GM21360 (cell line): Measurements from ENCODE around the gene USP36.
A peak's percentile ranks its signal among the peaks of the same experiment; 100 is the strongest.
"Not testable (repeated sequence)": the region's sequence is repeated elsewhere in the genome, so short reads cannot be mapped to it uniquely, and the experiment has no call there.

ENCODE experiments used
- ATAC-seq: cut with Tn5 transposase; IDR thresholded peaks from one replicate; pipeline ENCODE4 v1.9.1; 2021; ENCODE audit warnings: mild to moderate bottlenecking, moderate library complexity; ENCODE audit not compliant: unreplicated experiment

Gene USP36

DNA sequence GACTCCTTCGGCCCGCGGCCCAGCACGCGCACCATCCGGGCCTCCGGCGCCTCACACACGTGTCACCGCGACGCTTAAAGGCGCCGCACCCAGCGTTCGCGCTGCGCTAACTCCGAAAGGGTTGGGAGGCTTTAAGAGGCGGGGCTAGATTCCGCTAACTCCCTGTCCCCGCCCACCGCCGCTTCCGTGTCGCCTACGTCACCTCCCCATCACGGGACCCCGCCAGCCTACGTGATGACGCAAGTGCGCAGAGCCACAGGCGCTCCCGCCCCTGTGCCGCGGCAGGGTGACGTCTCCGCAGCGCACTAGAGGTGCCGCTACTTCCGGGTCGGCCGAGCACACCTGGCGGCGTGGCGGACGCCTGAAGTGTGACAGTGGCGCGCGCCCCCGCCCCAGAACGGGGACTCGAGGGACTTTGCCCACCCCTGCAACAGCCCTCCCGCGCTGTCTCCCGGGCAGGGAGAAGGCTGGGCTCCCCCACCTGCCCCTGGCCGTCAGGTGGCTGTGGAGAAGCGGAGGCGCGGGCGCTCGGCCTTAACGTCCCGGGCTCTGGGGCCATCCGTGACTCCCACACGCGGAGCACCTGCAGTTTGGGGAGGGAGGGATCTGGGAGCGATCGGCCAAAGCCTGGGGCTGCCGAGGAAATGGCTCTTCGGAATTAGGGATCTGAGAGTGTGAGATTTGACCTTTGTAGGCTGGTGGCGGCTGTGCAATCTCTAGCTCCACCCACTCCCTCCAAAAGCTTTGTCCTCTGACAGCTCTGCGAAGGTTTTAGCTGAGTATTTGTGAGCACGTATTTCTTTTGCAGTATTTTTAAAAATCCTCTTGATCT is at the start of gene USP36:
USP36 (minus strand) TSS at position 35 of the 832 bp plus-strand sequence. CDS start 4,451 bp downstream, outside the sequence.
- ATAC-seq: peak; percentile 79

DNA sequence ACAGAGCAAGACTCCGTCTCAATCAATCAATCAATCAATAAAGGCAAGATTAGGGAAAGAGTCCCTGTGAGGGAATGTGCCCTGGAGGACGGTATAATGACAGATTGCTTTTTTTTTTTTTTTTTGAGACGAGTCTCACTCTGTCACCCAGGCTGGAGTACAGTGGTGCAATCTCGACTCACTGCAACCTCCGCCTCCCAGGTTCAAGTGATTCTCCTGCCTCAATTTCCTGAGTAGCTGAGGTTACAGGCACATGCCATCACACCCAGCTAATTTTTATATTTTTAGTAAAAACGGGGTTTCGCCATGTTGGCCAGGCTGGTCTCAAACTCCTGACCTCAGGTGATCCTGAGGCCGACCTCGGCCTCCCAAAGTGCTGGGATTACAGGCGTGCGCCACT is 49.5 kb upstream of the USP36 start:
- not testable (repeated sequence) for ATAC-seq

DNA sequence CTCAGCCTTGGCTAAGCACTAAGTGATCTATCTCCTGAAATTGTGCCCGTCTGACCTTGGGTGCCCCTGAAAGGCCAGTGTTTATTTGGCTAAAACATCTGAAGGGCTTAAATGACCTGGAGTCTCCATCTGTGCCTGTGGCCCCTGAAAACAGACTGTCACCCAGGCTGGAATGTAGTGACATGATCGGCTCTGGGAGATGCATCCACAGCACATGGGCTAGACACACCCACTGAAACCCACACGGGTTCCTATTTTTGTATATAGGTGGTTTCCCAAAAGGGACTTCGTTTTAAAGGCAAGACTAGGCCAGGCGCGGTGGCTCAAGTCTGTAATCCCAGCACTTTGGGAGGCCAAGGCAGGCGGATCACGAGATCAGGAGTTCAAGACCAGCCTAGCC is 48.9 kb upstream of the USP36 start:
- ATAC-seq: no peak

DNA sequence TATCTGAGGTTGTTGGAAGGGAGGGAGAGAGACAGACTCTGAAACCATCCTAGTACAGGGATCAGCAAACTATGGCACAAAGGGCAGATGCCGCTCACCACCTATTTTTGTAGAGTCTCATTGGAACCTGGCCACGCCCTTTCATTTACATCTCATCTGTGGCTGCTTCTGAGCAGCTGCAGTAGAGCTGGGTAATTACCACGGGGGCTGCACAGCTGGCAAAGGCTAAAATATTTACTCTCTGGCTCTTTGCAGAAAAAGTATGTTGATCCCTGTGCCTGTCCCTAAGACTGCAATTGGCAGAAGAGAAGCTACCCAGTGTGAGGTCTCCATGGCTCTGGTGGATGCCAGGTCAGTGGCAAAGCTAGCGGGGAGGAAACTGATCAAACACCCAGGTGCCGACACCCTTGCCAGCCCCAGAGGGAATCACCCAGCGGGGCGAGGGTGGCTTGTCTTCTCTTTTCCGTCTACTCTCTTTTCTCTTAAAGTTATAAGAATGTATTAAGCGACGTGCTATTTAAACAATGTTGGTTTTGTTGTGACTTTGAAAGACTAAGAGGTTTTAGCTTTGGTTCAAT is 48.4 kb upstream of the USP36 start:
- ATAC-seq: no peak

DNA sequence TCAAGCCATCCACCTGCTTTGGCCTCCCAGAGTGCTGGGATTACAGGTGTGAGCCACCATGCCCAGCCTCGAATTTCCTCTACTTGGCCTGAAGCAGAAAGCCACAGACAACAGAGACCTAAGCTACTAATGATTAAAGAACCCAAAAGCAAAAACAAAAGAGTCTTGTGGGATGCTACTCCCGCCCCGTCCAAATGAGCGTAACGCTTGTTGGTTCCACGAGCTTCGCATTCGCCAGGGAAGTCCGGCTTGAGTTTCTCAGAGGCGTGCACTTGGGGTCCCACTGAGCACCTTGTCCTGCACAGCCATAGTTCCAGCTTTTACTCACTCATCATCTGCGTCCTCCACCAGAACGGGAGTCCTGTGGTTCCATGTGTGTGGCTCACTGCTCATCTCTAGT is 46.3 kb upstream of the USP36 start:
- no peak for ATAC-seq

DNA sequence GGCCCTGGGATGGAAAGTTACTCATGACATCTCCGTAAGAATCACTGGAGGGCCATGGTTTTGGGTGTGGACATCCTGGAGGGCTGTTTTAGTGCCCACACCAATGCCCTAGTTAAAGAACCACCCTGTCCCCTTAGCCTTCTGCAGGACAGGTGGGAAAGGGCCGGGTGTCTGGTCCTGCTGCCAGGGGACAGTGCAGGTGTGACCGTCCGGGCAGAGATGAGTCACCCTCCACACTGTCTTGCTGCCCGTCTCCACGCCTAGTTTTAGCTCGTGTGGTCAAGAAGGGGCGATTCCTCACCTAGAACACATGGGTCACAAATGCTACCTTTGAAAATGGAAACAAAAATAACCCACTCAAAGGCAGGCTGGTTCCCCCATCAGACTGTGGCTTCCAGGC is 45.3 kb upstream of the USP36 start:
- no peak for ATAC-seq

DNA sequence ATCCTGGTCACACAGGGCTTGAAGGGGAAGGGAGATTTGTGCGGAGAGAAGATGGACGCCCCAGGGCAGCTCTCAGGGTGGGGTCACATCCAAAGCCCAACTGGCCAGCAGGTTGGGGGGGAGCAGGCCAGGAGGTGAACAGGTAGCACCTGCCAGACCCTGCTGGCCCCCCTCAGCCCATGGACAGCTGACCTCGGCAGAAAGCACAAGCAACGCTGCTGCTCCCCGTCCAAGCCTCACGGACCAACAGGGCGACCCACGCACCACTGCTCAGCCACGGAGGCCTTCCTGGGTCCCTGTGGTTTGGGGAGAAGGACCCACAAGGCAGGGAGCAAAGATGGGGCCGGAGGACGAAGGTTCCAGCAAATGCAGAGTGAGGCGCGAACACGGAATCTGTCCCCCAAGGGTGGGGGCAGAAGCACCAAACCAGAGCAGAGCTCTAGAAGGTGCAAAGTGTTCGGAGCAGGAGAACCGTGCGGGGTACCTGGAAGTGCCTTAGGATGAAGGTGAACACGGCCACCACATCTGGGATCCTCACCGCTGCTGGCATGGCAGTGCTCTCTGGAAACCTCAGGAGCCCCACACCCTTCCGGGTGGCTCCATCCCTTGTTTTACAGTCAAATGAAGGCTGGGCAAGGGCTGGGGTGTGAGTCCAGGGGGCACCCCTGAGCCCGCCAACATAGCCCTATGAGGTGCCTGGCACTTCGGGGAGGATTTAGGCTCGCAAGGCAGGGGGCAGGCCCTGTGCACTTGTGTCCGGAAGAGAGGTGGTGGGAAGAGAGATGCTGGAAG is 44.5 kb upstream of the USP36 start:
- no peak for ATAC-seq

DNA sequence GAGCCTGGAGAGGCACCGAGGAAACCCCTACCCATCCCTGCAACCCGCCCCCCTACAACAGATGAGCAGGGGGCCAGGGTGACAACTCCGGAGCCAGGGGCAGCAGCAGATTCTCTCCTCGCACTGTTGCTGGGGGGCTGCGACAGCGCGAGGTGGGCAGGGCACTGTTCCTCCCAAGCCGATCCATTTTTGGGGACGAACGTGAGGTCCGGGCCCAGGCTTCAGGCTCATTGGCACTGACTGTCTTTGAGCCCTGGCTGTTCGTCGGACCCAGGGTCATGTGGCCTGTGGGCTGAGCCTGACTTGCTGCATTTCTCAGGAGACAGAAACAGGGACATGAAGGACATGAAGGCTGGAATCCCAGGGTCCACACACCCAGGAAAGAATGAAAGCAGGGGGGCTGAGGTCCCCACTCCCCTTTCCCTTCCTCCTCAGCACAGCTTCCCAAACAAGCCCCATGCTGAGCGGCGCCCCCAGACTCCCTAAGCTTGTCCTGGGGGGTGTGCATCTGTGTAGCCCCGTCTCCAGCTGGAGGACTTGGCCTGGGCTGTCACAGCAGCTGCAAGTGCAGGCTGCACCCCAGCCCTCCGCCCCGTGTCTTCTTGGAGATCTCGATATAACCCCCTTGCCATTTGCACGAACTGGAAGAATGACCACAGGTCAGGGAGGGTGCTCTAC is 43.7 kb upstream of the USP36 start:
- no peak for ATAC-seq

DNA sequence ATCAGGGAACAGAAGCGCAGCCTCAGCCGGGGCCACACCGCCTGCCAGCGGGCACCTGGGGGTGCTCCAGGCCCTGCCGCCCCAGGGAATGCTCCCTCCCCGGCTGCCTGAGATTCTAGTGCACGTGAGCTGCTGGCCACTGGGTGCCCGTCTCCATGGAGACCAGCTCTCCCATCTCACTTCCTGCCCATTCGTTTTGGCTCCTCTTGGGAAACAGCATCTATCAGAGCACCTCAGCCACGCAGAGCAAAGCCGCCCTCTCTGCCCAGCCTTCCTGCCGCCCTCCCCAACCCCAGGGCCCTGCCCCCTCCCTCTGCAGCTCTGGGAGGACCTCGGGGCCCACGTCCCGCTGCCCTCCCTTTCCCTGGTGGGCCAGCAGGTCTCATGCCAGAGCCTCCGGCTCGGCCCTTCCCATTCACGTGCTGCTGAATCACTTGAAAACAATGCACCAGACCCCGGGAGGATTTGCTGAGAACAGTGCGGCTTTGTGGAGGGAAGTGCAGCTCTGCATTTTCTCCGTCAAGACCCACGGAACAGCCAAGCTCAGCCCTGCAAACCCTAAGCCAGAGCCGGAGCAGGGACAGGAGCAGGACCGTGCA is 43.0 kb upstream of the USP36 start:
- no peak for ATAC-seq

DNA sequence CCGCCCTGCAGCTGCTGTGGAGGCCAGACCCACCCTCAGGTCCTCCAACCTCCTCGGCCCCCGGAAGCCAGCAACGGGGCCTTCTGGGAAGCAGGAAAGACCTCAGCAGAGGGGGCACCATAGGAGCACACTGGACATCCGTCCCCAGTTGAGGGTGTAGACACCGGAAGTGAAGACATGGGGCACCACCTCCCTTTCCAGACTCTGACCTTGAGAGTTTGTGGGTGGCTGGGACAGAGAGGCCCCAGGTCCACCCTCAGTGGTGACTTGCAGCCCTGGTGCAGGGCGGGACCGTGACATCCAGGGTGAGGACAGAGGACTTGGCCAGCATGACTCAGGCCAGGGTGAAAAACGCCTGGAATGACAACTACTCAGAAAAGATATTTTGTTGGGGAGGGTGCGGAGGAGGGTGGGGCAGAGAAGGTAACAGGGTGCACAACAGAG is 42.5 kb upstream of the USP36 start:
- no peak for ATAC-seq

DNA sequence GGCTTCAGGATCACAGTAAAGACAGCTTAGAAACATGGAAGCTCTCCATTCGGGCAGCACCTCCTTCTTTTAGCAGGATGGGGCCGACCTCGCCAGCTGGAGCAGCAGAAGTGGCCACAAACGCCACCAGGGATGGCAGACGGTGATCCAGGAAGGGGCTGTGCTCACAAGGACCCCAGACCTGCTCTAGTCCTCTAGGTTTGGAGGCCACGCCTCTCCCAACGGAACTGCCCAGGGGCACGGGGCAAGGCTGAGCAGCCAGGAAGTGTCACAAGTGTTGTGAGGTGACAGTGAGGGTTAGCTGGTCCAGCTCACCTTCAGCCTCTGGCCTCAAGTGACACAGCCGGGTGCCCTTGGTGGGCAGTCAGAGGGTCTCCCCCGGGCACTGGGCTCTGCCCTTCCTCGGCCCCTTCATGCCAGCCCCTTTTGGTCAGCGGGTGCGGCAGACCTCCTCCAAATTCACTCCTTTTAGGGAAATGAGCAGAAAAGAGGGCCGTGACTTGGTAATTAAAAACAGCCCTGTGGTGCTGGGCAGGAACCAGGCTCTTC is 42.0 kb upstream of the USP36 start:
- ATAC-seq: no peak

DNA sequence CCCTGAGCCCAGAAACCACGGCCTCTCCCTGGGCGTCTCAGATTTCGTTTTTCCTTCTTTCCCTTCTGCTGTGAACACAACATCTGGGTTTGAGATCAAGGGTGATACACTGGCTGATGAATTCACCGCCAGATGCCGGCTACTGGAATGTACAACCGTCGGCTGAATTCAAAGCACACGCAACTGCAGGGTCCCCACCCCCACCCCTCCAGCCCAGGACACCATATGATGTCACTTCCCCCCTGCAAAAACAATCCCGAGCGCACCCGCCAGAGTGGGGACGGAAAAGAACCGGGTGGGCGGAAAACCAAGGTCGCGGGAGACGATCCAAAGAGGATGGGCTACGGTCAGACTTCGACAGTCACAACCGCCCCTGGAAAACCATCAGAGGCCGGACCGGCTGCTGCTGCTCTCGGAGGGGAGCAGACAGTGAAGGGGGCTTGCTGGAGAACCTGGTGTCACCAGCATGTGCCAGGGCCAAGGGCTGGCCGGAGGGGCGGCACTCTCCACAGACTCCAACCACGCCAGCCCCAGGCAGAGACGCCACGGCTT is 39.1 kb upstream of the USP36 start:
- no peak for ATAC-seq

DNA sequence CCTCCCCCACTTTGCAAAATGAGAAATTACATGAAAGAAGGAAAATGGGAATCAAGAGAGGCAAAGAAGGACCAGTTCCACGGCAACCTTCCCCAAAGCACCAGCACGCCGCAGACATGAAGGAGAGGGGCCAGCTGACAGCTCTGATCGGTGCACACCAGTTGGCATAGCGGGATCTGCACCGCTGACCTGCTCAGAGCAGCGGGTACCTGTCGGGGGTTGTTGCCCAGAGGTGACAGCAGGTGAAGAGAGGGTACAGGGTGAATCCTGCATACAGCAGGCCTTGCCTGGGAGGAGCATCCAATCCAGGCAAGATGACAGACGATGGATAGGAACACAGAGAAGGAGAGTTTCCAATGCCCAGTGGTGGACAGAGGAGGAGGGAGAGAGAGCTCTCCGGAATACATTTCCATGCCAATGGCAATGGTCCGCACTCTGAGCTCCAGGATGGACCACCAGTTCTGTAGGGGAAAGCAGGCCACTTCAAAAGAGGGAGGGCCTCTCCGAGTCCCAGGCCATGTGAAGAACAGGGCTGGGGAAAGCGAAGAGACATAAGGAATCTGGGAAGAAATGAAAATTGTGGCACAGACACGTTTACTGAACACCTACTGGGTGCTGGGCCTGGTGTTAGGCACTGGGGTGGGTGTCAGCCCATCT is 38.4 kb upstream of the USP36 start:
- no peak for ATAC-seq

DNA sequence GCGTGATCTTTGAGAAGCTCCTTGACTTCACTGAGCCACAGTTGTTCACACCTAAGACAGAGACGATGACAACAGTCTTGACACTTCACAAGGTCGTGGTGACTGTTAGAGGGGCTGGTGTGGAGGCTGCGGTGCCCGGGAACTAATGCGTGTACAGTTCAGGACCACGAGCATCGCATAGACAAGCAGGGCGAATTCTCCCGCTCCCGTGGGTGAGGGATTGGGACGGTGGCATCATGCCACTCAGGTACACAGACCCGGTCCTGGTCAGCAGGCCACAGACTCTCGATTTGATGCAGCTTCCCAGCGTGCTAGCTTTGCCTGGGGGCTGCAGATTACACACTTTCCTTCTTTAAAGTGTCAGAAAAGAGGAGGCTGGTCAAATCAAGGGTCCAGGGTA is 37.6 kb upstream of the USP36 start:
- no peak for ATAC-seq

DNA sequence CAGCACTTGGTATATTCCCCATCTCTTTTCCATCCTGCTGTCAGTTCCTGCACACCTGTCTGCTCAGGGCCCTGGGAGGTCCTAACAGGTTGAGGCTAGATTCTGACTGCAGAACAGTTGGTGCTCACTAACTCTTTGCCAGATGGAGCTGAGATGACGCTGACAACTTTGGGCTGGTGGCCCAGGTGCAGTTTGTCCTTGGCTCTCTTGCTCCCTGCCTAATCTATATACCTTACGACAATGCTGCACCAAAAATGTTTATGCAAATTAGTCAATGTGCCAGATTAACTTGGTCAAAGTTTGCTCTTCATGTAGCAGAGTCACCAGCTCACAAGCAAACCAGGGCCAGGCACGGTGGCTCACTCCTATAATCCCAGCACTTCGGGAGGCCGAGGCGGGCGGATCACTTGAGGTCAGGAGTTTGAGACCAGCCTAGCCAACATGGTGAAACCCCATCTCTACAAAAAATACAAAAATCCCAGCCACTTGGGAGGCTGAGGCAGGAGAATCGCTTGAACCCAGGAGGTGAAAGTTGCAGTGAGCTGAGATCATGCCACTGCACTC is 36.4 kb upstream of the USP36 start:
- ATAC-seq: not testable (repeated sequence)

DNA sequence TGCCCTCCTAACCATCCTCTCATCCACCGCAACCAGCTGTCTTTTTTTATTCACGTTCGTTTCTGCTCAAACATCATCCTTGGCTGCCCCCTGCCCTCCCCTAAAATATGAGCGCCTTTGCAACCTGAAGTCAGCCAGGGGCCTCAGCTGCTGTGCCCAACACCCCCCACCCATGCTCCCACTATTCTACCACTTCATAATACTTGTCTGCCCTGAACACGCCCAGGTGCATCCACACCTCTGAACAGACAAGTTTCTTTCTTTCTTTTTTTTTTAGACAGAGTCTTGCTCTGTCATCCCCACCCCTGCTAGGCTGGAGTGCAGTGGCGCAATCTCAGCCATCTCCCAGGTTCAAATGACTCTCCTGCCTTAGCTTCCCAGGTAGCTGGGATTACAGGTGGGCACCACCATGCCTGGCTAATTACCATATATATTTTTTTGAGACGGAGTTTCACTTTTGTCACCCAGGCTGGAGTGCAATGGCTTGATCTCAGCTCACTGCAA is 35.5 kb upstream of the USP36 start:
- no peak for ATAC-seq

DNA sequence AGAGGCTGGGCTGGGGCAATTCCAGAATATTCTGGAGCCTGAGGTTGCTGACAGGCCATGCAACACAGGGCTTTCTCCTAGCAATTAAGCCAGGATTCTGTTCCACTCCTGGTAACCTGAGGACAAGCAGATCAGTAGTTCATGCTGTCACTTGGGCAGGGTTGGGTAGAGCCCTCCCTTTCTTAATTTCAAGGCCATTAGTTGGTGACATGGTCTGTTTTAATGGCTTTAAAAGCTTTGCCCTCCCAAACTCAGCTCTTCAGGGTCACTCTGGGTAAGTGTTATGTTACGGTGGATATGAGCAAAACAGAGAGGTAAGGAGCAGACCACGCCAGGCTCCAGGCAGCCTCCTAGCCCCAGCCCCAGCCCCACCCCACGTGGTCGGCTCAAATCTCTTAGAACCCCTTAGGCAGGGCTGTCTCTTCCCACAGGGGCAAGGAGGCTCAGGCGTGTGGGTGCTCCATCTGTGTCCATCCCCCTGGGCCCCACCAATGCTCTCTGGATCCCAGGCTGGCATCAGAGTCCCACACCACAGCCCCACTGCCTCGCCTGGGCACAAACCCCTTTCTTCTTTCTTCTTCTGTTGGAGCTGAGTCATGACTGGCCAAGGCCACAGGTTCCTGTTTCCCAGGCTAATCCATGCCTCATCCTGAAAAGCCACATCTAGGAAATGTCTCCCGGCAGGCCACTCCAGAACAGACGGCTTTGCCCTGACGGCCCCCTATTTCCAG is 34.9 kb upstream of the USP36 start:
- ATAC-seq: no peak

DNA sequence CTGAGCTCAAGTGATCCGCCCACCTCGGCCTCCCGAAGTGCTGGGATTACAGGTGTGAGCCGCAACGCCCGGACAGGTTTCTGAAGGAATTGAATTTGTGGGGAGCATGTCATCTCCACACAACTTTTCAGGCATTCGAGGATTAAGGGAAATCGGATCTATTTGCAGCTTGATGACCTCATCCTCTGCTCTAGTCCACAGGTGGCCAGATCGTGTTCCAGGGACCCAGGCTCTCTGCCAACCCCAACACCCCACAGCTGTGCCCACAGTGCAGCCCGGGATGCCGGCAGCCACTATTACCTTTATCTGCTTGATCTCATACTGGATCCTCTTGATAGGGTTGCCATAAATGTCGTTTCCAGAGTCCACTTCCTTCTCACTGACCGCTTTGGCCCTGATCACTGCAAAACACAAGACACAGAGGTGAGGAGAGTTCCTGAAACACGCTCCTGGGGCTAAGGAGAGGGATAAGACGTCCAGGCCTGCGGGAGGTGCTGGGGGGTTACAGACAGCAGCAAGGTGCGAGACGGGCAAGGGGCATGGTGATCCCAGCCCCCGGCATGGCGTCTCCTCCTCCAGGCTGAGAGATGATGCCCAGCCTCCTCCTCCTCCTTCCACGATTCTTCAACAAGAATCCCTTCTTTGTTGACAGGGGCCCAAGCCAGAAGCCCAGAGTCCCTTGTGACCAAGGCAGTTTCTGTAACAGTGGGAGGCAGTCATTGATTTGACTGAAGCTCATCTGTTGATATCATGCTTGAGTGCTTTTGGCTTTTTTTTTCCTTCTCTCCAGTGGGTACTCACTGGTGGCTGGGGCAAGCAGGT is 33.1 kb upstream of the USP36 start:
- no peak for ATAC-seq
